ENCODE data around the gene SDR39U1.

The SDR39U1 gene

DNA sequence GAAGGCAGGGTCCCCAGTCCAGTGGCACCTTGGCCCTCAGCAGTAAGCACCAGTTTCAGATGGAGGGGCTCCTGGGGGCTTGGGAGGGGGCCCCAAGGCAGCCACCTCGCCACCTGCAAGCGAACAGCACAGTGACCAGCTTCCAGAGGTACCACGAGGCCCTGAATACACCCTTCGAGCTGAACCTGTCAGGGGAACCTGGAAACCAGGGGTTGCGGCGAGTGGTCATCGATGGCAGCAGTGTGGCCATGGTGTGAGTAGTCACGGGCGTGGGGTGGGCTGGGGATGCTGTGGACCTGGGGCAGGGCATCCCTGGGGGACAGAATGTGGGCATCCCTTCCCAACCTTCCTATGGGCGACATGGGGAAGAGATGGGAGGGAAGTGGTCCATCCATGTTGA, 32.6 kb downstream of the SDR39U1 start:
- Histone ChIP-seq H3K27ac (ENCODE audit: low read depth, low read length) (no peak overlapping the region), H3K9me3 (ENCODE audit: control insufficient read depth, insufficient read depth, low read length) (no peaks in the 10 kb centered on the region), H3K36me3 (ENCODE audit: control insufficient read depth, low read length) (no peaks in the 10 kb centered on the region), H3K79me2 (ENCODE audit: control insufficient read depth, low read length) (no peaks in the 10 kb centered on the region), H3F3A (ENCODE audit: control insufficient read depth, insufficient read depth) (no peaks in the 10 kb centered on the region), H3K4me1 (ENCODE audit: control insufficient read depth, low read length) (no peaks in the 10 kb centered on the region), H3K4me3 (ENCODE audit: low read length) (no peak overlapping the region), H4K20me1 (ENCODE audit: control insufficient read depth, insufficient read depth, low read depth, low read length) (no peaks in the 10 kb centered on the region), H3K4me2 (ENCODE audit: low read length) (no peak overlapping the region), H3K27me3 (ENCODE audit: control insufficient read depth, low read length) (peaks cover 9% of the 10 kb centered on the region), H3K9me2 (replicated peaks; ENCODE audit: control insufficient read depth, low read length) (no peaks in the 10 kb centered on the region)
- TF ChIP-seq, protein P1, sequence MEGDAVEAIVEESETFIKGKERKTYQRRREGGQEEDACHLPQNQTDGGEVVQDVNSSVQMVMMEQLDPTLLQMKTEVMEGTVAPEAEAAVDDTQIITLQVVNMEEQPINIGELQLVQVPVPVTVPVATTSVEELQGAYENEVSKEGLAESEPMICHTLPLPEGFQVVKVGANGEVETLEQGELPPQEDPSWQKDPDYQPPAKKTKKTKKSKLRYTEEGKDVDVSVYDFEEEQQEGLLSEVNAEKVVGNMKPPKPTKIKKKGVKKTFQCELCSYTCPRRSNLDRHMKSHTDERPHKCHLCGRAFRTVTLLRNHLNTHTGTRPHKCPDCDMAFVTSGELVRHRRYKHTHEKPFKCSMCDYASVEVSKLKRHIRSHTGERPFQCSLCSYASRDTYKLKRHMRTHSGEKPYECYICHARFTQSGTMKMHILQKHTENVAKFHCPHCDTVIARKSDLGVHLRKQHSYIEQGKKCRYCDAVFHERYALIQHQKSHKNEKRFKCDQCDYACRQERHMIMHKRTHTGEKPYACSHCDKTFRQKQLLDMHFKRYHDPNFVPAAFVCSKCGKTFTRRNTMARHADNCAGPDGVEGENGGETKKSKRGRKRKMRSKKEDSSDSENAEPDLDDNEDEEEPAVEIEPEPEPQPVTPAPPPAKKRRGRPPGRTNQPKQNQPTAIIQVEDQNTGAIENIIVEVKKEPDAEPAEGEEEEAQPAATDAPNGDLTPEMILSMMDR (IDR thresholded peaks at IDR 0.05; ENCODE audit: low read depth, low read length, poor library complexity, severe bottlenecking): no peak
- TF ChIP-seq EZH2phosphoT487 (IDR thresholded peaks at IDR 0.05; ENCODE audit: borderline replicate concordance, low read length): no peak

DNA sequence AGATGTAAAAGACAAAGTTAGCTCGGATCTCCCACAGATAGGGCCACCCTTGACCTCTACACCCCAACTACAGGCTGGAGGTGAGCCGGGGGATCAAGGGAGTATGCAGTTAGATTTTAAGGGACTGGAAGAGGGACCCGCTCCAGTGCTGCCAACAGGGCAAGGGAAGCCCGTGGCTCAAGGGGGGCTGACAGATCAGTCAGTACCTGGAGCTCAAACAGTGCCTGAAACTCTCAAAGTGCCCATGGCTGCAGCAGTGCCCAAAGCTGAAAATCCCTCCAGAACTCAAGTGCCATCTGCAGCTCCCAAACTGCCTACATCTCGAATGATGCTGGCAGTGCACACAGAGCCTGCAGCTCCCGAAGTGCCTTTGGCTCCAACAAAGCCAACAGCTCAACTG, 33.4 kb downstream of the SDR39U1 start:
- no peaks in the 10 kb centered on the region for H3K9me2 ChIP-seq (replicated peaks; ENCODE audit: control insufficient read depth, low read length)
- no peaks in the 10 kb centered on the region for H4K20me1 ChIP-seq (ENCODE audit: control insufficient read depth, insufficient read depth, low read depth, low read length)
- no peaks in the 10 kb centered on the region for H3K9me3 ChIP-seq (ENCODE audit: control insufficient read depth, insufficient read depth, low read length)
- no peak overlapping the region for H3K4me3 ChIP-seq (ENCODE audit: low read length)
- no peak overlapping the region for H3K27ac ChIP-seq (ENCODE audit: low read depth, low read length)
- H3K79me2 ChIP-seq (ENCODE audit: control insufficient read depth, low read length): no peaks in the 10 kb centered on the region
- no peaks in the 10 kb centered on the region for H3F3A ChIP-seq (ENCODE audit: control insufficient read depth, insufficient read depth)
- peaks cover 14% of the 10 kb centered on the region for H3K27me3 ChIP-seq (ENCODE audit: control insufficient read depth, low read length)
- no peaks in the 10 kb centered on the region for H3K36me3 ChIP-seq (ENCODE audit: control insufficient read depth, low read length)
- no peak overlapping the region for H3K4me2 ChIP-seq (ENCODE audit: low read length)
- H3K4me1 ChIP-seq (ENCODE audit: control insufficient read depth, low read length): no peaks in the 10 kb centered on the region
- no peak for TF ChIP-seq EZH2phosphoT487 (IDR thresholded peaks at IDR 0.05; ENCODE audit: borderline replicate concordance, low read length)
- TF ChIP-seq, protein P1 (IDR thresholded peaks at IDR 0.05; ENCODE audit: low read depth, low read length, poor library complexity, severe bottlenecking): no peak

DNA sequence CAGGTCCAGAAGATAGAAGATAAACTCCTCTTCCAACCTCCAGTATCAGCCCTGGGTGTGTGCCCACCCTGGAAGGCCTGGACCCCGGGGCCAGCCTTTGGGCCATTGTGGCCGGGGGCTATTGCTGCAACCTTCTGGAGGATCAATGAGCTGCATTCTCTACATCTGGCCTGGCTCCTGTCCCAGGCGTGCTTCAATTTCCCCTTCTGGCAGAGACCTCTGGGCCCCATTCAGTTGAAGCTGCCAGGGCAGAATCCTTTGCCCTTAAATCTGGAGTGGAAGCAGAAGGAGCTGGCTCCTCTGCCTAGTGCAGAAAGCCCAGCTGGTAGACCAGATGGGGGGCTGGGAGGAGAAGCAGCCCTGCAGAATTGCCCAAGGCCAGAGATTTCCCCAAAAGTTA, 33.8 kb downstream of the SDR39U1 start:
- Histone ChIP-seq H3K27me3 (ENCODE audit: control insufficient read depth, low read length) (peaks cover 18% of the 10 kb centered on the region), H3K4me3 (ENCODE audit: low read length) (no peak overlapping the region), H3K9me3 (ENCODE audit: control insufficient read depth, insufficient read depth, low read length) (no peaks in the 10 kb centered on the region), H3K79me2 (ENCODE audit: control insufficient read depth, low read length) (no peaks in the 10 kb centered on the region), H3F3A (ENCODE audit: control insufficient read depth, insufficient read depth) (no peaks in the 10 kb centered on the region), H3K9me2 (replicated peaks; ENCODE audit: control insufficient read depth, low read length) (no peaks in the 10 kb centered on the region), H3K4me1 (ENCODE audit: control insufficient read depth, low read length) (no peaks in the 10 kb centered on the region), H3K4me2 (ENCODE audit: low read length) (no peak overlapping the region), H4K20me1 (ENCODE audit: control insufficient read depth, insufficient read depth, low read depth, low read length) (no peaks in the 10 kb centered on the region), H3K27ac (ENCODE audit: low read depth, low read length) (no peak overlapping the region), H3K36me3 (ENCODE audit: control insufficient read depth, low read length) (no peaks in the 10 kb centered on the region)
- no peak for TF ChIP-seq EZH2phosphoT487 (IDR thresholded peaks at IDR 0.05; ENCODE audit: borderline replicate concordance, low read length)
- TF ChIP-seq, protein P1 (IDR thresholded peaks at IDR 0.05; ENCODE audit: low read depth, low read length, poor library complexity, severe bottlenecking): no peak
